ENCODE data around the gene SCNN1B. TPM values are rescaled to one million over a fixed set of nuclear protein-coding genes. Genes with fewer than 3 reads are reported as not detected.

Gene SCNN1B
- total and polyA plus RNA-seq, 3 experiments from 2014 or later = not detected

GRCh38 chr16:23319861-23320615, 17.9 kb downstream of the SCNN1B start:
- no peaks in the 10 kb centered on the region for H3K4me1 Mint-ChIP-seq
- H3K27me3 Mint-ChIP-seq = peaks cover 3 to 13% of the 10 kb centered on the region in 2 donors
- POLR2A ChIA-PET = no interaction called here
- H3K4me3 Mint-ChIP-seq = no peak overlapping the region
- Histone ChIP-seq H3K36me3 (ENCODE audit: insufficient read depth, low read length) (no peaks in the 10 kb centered on the region), H3K4me1 (ENCODE audit: insufficient read depth, low read length) (no peaks in the 10 kb centered on the region), H3K27ac (ENCODE audit: low read depth, low read length) (no peak overlapping the region), H3K4me3 (ENCODE audit: low read length) (no peak overlapping the region), H3K9me3 (ENCODE audit: low read length) (no peaks in the 10 kb centered on the region), H3K27me3 (ENCODE audit: insufficient read depth, low read length, poor library complexity, severe bottlenecking) (no peaks in the 10 kb centered on the region)
- H3K27ac Mint-ChIP-seq = no peak overlapping the region
- no peaks in the 10 kb centered on the region for H3K36me3 Mint-ChIP-seq
- CTCF ChIA-PET = no interaction called here
- no peaks in the 10 kb centered on the region for H3K9me3 Mint-ChIP-seq
- DNase-seq = no peak

- Histone ChIP-seq H3K27ac (ENCODE audit: low read depth, low read length) (no peak overlapping the region), H3K4me3 (ENCODE audit: low read length) (no peak overlapping the region), H3K27me3 (ENCODE audit: insufficient read depth, low read length, poor library complexity, severe bottlenecking) (no peaks in the 10 kb centered on the region), H3K36me3 (ENCODE audit: insufficient read depth, low read length) (no peaks in the 10 kb centered on the region), H3K9me3 (ENCODE audit: low read length) (no peaks in the 10 kb centered on the region), H3K4me1 (ENCODE audit: insufficient read depth, low read length) (no peaks in the 10 kb centered on the region)
- Mint-ChIP-seq H3K27ac (no peak overlapping the region), H3K36me3 (no peaks in the 10 kb centered on the region), H3K9me3 (no peaks in the 10 kb centered on the region), H3K27me3 (peaks cover 6 to 15% of the 10 kb centered on the region in 2 donors), H3K4me3 (no peak overlapping the region), H3K4me1 (no peaks in the 10 kb centered on the region)
- DNase-seq = no peak
- CTCF ChIA-PET = no interaction called here
- POLR2A ChIA-PET = no interaction called here
These were observed 18.6 kb downstream of the SCNN1B start for GRCh38 chr16:23320693-23321092.

- H3K27me3 Mint-ChIP-seq = peaks cover 6 to 15% of the 10 kb centered on the region in 2 donors
- H3K36me3 ChIP-seq (ENCODE audit: insufficient read depth, low read length) = no peaks in the 10 kb centered on the region
- no peaks in the 10 kb centered on the region for H3K9me3 Mint-ChIP-seq
- no peak overlapping the region for H3K27ac Mint-ChIP-seq
- H3K4me1 ChIP-seq (ENCODE audit: insufficient read depth, low read length) = no peaks in the 10 kb centered on the region
- H3K4me3 Mint-ChIP-seq = no peak overlapping the region
- POLR2A ChIA-PET = no interaction called here
- no peaks in the 10 kb centered on the region for H3K27me3 ChIP-seq (ENCODE audit: insufficient read depth, low read length, poor library complexity, severe bottlenecking)
- H3K9me3 ChIP-seq (ENCODE audit: low read length) = no peaks in the 10 kb centered on the region
- CTCF ChIA-PET = no interaction called here
- H3K4me1 Mint-ChIP-seq = no peaks in the 10 kb centered on the region
- DNase-seq = no peak
- H3K27ac ChIP-seq (ENCODE audit: low read depth, low read length) = no peak overlapping the region
- H3K36me3 Mint-ChIP-seq = no peaks in the 10 kb centered on the region
- H3K4me3 ChIP-seq (ENCODE audit: low read length) = no peak overlapping the region
These were observed 19.2 kb downstream of the SCNN1B start for GRCh38 chr16:23321206-23321875.

- ChIA-PET POLR2A (interaction anchor here (0.6 kb wide), 1 partner anchor 540 kb away, joined by 3 read pairs; no protein-coding TSS in a partner anchor), CTCF (no interaction called here)
These were observed 21.3 kb downstream of the SCNN1B start for GRCh38 chr16:23323224-23324030.

DNA sequence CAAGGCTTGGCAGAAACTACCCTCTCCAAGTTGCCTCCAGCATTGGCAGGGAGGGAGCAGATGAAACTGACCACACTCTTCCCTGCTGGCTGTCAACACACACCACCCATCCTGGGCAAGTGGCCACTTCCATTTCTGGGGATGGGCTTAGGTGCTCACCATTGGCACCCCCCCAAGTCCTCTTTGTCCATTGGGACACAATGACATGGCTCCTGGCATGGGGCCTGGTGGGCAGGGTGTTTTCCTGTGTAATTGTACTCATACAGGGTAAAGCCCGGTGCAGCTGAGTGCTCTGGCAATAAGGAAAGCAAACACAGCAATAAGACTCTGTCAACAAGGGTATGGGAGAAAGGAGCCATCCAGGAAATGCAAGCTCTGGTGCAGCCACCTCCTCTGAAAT, 22.6 kb downstream of the SCNN1B start:
- Mint-ChIP-seq H3K4me3 (no peak overlapping the region), H3K27me3 (peaks cover 6 to 10% of the 10 kb centered on the region in 2 donors), H3K36me3 (no peaks in the 10 kb centered on the region), H3K4me1 (no peaks in the 10 kb centered on the region), H3K9me3 (no peaks in the 10 kb centered on the region), H3K27ac (peak overlapping the region in 1 of 8 donors; percentile 55)
- Histone ChIP-seq H3K9me3 (ENCODE audit: low read length) (no peaks in the 10 kb centered on the region), H3K27ac (ENCODE audit: low read depth, low read length) (no peak overlapping the region), H3K36me3 (ENCODE audit: insufficient read depth, low read length) (no peaks in the 10 kb centered on the region), H3K4me1 (ENCODE audit: insufficient read depth, low read length) (no peaks in the 10 kb centered on the region), H3K4me3 (ENCODE audit: low read length) (no peak overlapping the region), H3K27me3 (ENCODE audit: insufficient read depth, low read length, poor library complexity, severe bottlenecking) (no peaks in the 10 kb centered on the region)
- no peak for DNase-seq
- ChIA-PET CTCF (no interaction called here), POLR2A (no interaction called here)

More at GRCh38 chr16:23323224-23324030, 21.3 kb downstream of the SCNN1B start:
- no peaks in the 10 kb centered on the region for H3K9me3 ChIP-seq (ENCODE audit: low read length)
- no peak overlapping the region for H3K4me3 Mint-ChIP-seq
- H3K4me1 Mint-ChIP-seq = no peaks in the 10 kb centered on the region
- H3K4me1 ChIP-seq (ENCODE audit: insufficient read depth, low read length) = no peaks in the 10 kb centered on the region
- H3K27me3 ChIP-seq (ENCODE audit: insufficient read depth, low read length, poor library complexity, severe bottlenecking) = no peaks in the 10 kb centered on the region
- no peak for DNase-seq
- no peaks in the 10 kb centered on the region for H3K9me3 Mint-ChIP-seq
- peaks cover 6 to 13% of the 10 kb centered on the region in 2 donors for H3K27me3 Mint-ChIP-seq
- H3K36me3 Mint-ChIP-seq = no peaks in the 10 kb centered on the region
- H3K27ac Mint-ChIP-seq = no peak overlapping the region
- H3K4me3 ChIP-seq (ENCODE audit: low read length) = no peak overlapping the region
- H3K36me3 ChIP-seq (ENCODE audit: insufficient read depth, low read length) = no peaks in the 10 kb centered on the region
- H3K27ac ChIP-seq (ENCODE audit: low read depth, low read length) = no peak overlapping the region

DNA sequence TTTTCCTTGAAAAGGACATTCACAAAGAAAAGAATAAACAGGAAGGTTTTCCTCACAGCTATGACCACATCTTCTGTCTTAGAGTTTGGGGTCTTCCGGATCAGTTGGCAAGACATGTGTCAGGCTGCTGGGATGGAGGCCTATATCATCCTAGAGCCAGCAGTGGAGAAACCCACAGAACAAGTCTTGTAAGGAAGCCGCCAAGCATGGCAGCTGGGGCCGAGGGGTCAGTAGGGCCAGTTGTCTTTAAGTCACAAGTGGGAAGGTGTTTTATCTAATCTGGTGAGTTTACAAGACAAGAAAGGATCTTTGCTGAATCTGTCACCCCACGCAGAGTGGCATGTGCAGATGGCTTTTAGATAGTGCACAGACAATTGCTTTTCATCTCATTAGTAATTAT, 25.7 kb downstream of the SCNN1B start:
- H3K4me1 Mint-ChIP-seq = no peaks in the 10 kb centered on the region
- no peaks in the 10 kb centered on the region for H3K9me3 Mint-ChIP-seq
- no peaks in the 10 kb centered on the region for H3K4me1 ChIP-seq (ENCODE audit: insufficient read depth, low read length)
- no peaks in the 10 kb centered on the region for H3K27me3 ChIP-seq (ENCODE audit: insufficient read depth, low read length, poor library complexity, severe bottlenecking)
- H3K27me3 Mint-ChIP-seq = peaks cover 7 to 9% of the 10 kb centered on the region in 2 donors
- ChIA-PET CTCF (no interaction called here), POLR2A (no interaction called here)
- no peaks in the 10 kb centered on the region for H3K36me3 Mint-ChIP-seq
- peak overlapping the region in 1 of 8 donors; percentile 43 for H3K27ac Mint-ChIP-seq
- H3K4me3 ChIP-seq (ENCODE audit: low read length) = no peak overlapping the region
- no peak for DNase-seq
- H3K9me3 ChIP-seq (ENCODE audit: low read length) = no peaks in the 10 kb centered on the region
- H3K4me3 Mint-ChIP-seq = no peak overlapping the region
- H3K36me3 ChIP-seq (ENCODE audit: insufficient read depth, low read length) = no peaks in the 10 kb centered on the region
- H3K27ac ChIP-seq (ENCODE audit: low read depth, low read length) = no peak overlapping the region

DNA sequence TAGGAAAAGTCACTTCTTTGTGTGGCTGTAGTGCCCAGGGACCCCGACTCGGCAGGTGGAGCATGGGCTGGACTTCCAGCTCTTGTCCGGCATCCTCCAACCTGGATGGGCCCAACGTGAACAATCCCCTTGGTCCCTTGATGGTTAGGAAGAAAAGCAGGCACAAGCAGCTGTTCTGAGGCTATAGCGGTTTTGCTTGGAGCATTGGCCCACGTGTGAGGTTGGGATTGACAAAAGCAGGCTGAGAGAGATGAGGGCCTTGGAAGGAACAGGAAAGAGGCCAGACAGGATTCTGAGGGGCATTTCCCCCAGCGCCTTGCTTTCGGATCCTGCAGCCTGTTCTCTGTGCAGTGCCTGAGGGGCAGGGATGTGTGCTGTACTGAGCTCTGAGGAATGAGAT, 28.1 kb downstream of the SCNN1B start:
- ChIA-PET POLR2A (no interaction called here), CTCF (no interaction called here)
- Mint-ChIP-seq H3K36me3 (no peaks in the 10 kb centered on the region), H3K27me3 (peaks cover 4 to 11% of the 10 kb centered on the region in 2 donors), H3K27ac (no peak overlapping the region), H3K4me1 (no peaks in the 10 kb centered on the region), H3K9me3 (no peaks in the 10 kb centered on the region), H3K4me3 (no peak overlapping the region)
- no peaks in the 10 kb centered on the region for H3K27me3 ChIP-seq (ENCODE audit: insufficient read depth, low read length, poor library complexity, severe bottlenecking)
- H3K4me3 ChIP-seq (ENCODE audit: low read length) = no peak overlapping the region
- H3K9me3 ChIP-seq (ENCODE audit: low read length) = no peaks in the 10 kb centered on the region
- no peak overlapping the region for H3K27ac ChIP-seq (ENCODE audit: low read depth, low read length)
- no peak for DNase-seq
- no peaks in the 10 kb centered on the region for H3K36me3 ChIP-seq (ENCODE audit: insufficient read depth, low read length)
- H3K4me1 ChIP-seq (ENCODE audit: insufficient read depth, low read length) = no peaks in the 10 kb centered on the region

Data from CD8-positive, alpha-beta memory T cell (primary cell).